Endothelial cell (in vitro differentiated cells): ENCODE results near the gene FARS2. TPM values are rescaled to one million over a fixed set of nuclear protein-coding genes. Genes with fewer than 3 reads are reported as not detected.
"Not testable (repeated sequence)": the region's sequence is repeated elsewhere in the genome, so short reads cannot be mapped to it uniquely, and the experiment has no call there.

Experiments
- DNase-seq: peaks from one replicate; pipeline ENCODE4 v3.0.0; 2021; ENCODE audit warnings: low spot score
- H3K27ac Mint-ChIP-seq: one replicate; pipeline ENCODE4 v1.8.0; 2021; ENCODE audit warnings: mixed read lengths, inconsistent platforms; ENCODE audit not compliant: unreplicated experiment
- H3K27me3 Mint-ChIP-seq: one replicate; pipeline ENCODE4 v1.8.0; 2021; ENCODE audit warnings: mild to moderate bottlenecking, moderate library complexity, mixed read lengths, inconsistent platforms; ENCODE audit not compliant: unreplicated experiment
- H3K36me3 Mint-ChIP-seq: one replicate; pipeline ENCODE4 v1.8.0; 2021; ENCODE audit warnings: mild to moderate bottlenecking, low read depth, mixed read lengths, inconsistent platforms; ENCODE audit not compliant: unreplicated experiment
- H3K4me1 Mint-ChIP-seq: one replicate; pipeline ENCODE4 v1.8.0; 2021; ENCODE audit warnings: mild to moderate bottlenecking, mixed read lengths, inconsistent platforms; ENCODE audit not compliant: unreplicated experiment
- H3K4me3 Mint-ChIP-seq: one replicate; pipeline ENCODE4 v1.8.0; 2021; ENCODE audit warnings: mild to moderate bottlenecking, mixed read lengths, inconsistent platforms; ENCODE audit not compliant: unreplicated experiment
- H3K9me3 Mint-ChIP-seq: one replicate; pipeline ENCODE4 v1.8.0; 2021; ENCODE audit warnings: mixed read lengths, inconsistent platforms; ENCODE audit not compliant: unreplicated experiment
- CTCF ChIP-seq: fragments of 200-600 bp; sonication (generic); IDR thresholded peaks from one replicate; pipeline ENCODE4 v1.5.0; 2021; ENCODE audit warnings: antibody characterized with exemption; ENCODE audit not compliant: unreplicated experiment
- total RNA-seq: library from RNA; stranded (reverse); fragmentation: NEBNext Ultra II Directional; extraction: Animal tissue kit (Norgen Biotek cat#: 25700); gene quantifications from one replicate; pipeline ENCODE4 v1.2.1, GENCODE V29; 2021; ENCODE audit not compliant: unreplicated experiment

Gene FARS2
- total RNA-seq, 1 donor from 2014 or later = 17.8 TPM

- Mint-ChIP-seq H3K9me3 (peaks cover 4% of the 10 kb centered on the region), H3K4me1 (peaks cover 3% of the 10 kb centered on the region), H3K27me3 (peaks cover 1% of the 10 kb centered on the region), H3K36me3 (peaks cover 5% of the 10 kb centered on the region), H3K4me3 (no peak overlapping the region), H3K27ac (no peak overlapping the region)
- TF ChIP-seq CTCF = no peak
- DNase-seq = no peak
These were observed 384.3 kb downstream of the FARS2 start for GRCh38 chr6:5645328-5646290.

- peaks cover 6% of the 10 kb centered on the region for H3K36me3 Mint-ChIP-seq
- H3K4me1 Mint-ChIP-seq = no peaks in the 10 kb centered on the region
These were observed 391.3 kb downstream of the FARS2 start for GRCh38 chr6:5652406-5653137.

GRCh38 chr6:5653801-5654200 lies 392.5 kb downstream of the FARS2 start:
- Mint-ChIP-seq H3K27me3 (peaks cover 6% of the 10 kb centered on the region), H3K27ac (no peak overlapping the region), H3K4me1 (no peaks in the 10 kb centered on the region)

More at GRCh38 chr6:5652406-5653137, 391.3 kb downstream of the FARS2 start:
- DNase-seq = no peak
- H3K9me3 Mint-ChIP-seq = no peaks in the 10 kb centered on the region
- peaks cover 6% of the 10 kb centered on the region for H3K27me3 Mint-ChIP-seq
- no peak overlapping the region for H3K27ac Mint-ChIP-seq
- no peak overlapping the region for H3K4me3 Mint-ChIP-seq
- TF ChIP-seq CTCF = no peak

GRCh38 chr6:5656226-5656625 lies 394.9 kb downstream of the FARS2 start:
- no peak for DNase-seq
- no peaks in the 10 kb centered on the region for H3K9me3 Mint-ChIP-seq
- no peak overlapping the region for H3K27ac Mint-ChIP-seq
- TF ChIP-seq CTCF = no peak
- no peak overlapping the region for H3K4me3 Mint-ChIP-seq
- no peaks in the 10 kb centered on the region for H3K4me1 Mint-ChIP-seq
- peaks cover 6% of the 10 kb centered on the region for H3K27me3 Mint-ChIP-seq
- peaks cover 6% of the 10 kb centered on the region for H3K36me3 Mint-ChIP-seq

More at GRCh38 chr6:5653801-5654200, 392.5 kb downstream of the FARS2 start:
- DNase-seq = no peak
- H3K36me3 Mint-ChIP-seq = peaks cover 6% of the 10 kb centered on the region
- H3K4me3 Mint-ChIP-seq = no peak overlapping the region
- H3K9me3 Mint-ChIP-seq = no peaks in the 10 kb centered on the region
- no peak for TF ChIP-seq CTCF

GRCh38 chr6:5656695-5657094 lies 395.4 kb downstream of the FARS2 start:
- not testable (repeated sequence) for H3K4me1 Mint-ChIP-seq, H3K27ac Mint-ChIP-seq, H3K36me3 Mint-ChIP-seq, H3K4me3 Mint-ChIP-seq, H3K9me3 Mint-ChIP-seq, DNase-seq, H3K27me3 Mint-ChIP-seq
